Measurements from ENCODE around the gene TMEM106B.

Gene TMEM106B

DNA sequence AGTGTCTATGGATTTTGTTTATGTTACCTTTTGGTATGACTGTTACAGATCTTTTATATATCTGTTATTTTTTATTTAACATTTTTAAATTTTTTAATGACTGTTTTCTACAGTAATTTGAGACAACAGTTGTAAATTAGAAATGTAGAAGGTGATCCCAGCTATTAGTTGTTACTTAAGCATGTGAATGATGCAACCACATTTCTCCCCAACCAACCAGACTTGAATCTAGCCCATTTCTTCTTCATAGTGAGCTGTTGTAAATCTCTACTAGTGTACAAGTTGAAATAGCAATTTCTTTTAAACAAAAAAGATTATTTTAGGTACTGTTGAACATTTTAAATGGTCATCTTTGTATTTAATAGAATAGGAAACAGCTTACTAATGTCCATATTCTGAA, 18.0 kb downstream of the TMEM106B start:
- DNase-seq, result no peak

DNA sequence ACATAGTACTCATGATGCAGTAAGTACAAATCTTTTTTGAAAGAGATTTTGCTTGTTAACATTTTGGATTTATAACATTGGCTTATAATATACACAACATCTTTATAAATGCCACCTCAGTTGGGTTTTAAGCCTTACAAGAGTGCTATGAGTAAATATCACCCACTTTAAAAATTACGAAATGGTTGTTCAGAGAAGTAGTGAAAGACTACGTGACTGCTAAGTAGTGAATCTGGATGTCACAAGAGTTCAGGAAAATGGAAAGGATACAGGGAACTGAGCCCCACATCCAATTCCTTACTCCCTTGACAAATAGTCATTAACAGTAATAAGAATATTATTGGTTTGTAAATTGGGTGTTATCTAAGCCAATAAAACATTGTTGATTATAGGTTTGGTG, 20.0 kb downstream of the TMEM106B start:
- DNase-seq, result no peak

DNA sequence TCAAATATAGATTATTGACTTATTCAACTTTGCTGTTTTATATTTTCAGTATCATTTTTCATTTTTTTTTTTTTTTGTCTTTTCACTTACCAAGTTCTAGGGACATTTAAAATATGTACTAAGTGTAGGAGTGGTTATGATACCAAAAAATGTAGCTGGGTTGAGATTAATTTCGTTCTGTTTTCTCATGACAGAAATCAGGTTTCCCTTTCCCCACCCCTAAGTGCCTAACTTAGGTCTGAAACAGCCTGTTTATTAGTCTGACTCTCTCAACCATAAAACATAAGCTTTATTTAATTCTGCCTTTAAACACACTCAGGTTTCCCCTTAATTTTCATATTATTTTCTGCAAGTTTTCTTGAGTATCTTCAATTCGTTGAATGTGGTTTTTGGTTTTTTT, 22.1 kb downstream of the TMEM106B start:
- DNase-seq, result no peak

DNA sequence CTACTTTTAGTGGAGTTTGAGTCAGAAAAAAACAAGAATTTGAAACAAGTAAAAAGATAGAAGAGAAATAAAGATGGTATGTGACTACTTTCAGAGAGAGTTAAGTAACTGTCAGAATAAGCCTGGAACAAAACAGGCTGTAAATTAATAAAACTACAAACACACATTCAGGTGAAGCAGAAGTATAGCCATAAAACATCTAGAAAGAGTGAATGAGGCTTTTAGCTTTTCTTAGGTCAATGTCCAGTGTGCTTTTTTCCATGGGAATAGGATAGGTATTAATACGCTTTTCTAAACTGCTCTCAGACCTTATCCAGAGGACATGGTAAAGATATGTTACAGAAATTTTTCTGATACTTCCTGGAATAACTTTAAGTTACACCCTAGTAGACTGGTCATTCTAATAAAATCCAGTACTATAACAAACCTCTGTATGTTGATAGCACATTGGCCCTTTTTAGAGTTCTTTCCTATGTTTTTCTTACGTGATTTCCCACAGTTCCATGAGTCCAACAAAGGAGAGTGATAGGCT, 23.3 kb downstream of the TMEM106B start:
- DNase-seq, result no peak

DNA sequence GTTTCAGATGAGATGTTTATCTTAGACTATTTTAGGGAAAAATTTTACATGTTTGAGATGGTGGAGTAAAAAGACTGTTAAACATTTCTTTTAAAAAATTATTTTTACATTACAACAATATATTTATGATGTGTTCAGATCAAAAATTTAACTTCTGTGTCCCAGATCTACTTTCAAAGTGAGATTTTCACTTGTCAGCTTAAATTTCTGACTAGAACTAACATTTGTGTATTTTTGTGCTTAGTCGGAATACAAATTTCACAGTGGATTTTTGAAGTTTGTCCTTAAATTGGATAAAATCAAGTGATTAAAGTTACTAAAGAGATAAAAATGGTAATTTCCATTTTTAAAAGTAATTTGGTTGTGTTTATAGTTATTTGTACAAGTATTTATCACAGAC, 24.9 kb downstream of the TMEM106B start:
- DNase-seq, result no peak

DNA sequence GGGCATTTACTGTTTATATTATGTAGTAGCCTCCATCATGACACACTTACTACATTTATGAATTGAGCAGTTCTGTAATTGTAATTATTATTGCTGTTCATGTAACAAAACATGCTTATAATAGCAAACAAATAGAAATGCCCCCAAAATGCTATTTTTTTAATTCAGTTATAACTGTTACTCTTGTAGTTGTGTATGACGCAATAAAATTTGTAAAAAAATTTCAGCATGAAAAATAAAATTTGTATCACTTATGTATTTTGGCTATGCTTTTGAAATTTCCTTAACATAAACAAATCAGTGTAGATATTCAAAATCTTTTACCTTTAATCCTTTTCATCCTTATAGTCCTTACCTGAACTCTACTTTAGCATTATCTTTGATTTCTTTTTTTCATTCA, 25.9 kb downstream of the TMEM106B start:
- DNase-seq, result no peak

DNA sequence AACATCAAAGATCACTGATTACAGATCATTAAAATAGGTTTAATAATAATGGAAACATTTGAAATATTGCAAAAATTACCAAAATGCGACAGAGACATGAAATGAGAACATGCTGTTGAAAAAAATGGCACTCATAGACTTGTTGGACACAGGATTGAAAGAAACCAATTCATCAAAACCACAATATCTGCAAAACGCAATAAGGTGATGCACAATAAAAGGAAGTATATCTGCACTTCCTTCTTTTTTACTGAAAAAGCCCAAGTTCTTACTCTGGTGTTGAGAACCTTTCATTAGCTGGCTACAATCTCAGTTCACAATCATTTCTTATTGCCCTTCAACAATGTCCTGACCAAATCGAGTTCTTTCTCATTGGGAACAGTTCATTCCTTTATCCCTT, 28.7 kb downstream of the TMEM106B start:
- DNase-seq, result no peak

DNA sequence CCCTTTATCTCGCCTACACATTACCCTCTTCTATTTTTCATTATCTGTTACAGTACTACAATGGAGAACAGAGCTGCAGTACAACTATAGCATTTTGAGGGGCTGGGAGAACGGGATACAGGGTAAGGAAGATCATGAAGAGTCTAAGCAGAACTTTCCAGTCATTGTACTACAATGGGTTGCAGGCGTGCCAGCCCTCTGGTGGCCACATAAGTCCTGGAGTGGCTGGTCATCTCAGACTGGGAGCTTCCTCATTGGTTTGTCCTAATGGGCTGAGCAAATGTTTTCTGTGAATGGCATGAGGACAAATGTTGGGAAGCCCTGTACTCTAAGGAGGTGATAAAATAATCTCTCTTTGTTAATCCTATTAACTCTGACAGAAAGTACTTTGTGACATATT, 33.0 kb downstream of the TMEM106B start:
- no peak for DNase-seq

DNA sequence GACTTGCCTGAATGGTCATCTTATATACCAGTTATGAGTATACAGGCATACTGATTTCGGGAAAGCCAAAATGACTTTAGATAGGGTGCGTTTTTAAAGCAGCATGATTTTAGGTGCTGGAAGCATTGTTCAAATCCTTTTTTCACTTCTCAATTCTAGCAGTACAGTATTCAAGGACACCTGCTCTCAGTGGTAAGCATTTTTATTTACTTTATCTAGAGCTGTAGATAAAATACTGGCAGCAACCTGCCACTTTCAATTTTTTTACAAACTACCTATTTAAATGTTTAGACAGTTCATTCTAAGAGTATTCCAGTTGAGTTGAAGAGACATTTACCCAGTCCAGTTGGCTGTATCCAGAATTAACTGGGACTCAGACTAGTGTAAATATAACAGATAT, 33.6 kb downstream of the TMEM106B start:
- no peak for DNase-seq

DNA sequence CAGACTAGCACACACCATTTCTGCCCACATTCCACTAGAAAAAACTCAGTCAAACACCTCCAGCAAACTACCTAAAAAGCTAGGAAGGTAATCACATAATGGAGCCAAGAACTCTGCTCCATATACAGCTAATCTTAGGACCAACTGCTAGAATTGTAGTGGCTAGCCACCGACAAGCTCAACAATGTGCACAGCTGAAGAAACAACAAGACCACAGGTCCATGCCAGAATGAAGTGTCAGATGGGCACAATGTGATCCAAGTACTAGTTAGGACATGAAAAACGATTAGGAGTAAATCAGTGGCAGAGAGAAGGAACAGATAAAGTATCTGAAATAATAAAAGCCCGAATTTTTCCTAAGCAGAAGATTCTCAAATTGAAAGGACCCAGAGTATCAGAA, 38.6 kb downstream of the TMEM106B start:
- no peak for DNase-seq

DNA sequence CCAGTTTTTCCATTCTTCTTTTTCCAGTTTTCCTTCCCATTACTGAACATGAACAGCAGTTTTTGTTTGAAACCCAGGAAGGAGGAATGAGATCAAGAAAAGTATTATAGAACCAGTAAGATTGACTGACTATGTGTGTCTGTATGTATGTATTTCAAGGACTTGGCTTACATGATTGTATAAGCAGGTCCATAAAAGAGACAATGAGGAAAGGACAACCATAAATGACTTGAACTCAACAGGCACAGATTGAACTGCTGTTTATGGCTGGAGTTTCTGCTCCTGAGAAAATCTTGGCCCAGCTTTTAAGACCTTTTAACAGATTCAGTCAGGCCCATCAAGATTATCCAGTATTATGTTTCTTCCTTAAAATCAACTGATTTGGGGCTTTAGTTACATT, 39.1 kb downstream of the TMEM106B start:
- DNase-seq, result no peak

DNA sequence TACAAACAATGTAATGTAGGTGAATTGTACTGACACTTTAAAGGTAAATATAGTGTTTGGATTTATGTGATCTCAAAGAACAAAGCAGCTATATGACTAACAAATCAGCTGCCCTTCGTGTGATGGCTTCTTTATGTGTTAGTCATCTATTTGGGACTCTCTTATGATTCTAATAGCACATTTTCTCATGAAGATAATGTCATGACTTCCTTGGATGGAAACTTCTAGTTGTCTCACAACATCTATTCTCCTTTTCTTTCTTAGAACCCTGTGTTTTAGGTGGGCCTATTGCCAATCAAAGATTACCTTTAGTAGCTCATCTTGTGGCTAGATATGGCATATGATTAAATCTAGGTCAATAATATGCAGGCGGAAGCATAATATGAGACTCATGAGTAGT, 45.0 kb downstream of the TMEM106B start:
- DNase-seq, result no peak

DNA sequence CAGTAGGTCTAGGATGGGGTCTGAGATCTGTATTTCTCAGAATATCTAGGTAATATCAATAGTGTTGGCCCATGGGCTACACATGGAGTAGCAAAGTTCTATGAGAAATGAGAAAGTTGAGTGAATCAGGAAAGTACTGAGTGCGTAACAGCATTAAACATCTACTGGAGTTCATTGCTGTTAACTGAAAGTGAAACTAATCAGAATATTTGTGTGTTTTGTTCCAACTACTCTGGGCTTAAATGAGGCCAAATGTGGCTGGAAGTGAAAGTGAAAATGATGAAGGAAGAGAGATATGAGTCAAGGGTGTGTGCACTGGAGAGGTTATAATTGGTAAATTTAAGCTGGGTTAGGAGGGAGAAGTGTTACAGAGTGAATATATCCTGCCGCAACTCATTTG, 46.5 kb downstream of the TMEM106B start:
- no peak for DNase-seq

DNA sequence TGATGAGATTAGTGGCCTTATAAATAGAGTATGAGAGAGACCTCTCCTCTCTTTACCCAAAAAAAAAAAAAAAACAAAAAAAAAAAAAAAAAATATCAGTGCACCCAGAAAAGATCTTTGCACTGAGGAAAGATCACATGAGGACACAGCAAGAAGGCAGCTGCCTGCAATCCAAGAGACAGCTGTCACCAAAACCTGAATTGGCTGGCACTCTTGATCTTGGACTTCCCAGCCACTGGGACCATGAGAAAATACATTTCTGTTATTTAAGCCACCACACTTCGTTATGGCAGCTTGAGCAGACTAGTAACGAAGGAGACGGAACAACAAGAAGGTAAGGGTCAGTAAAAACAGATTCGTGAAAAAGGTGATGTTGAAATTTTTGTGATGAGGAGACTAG, 47.0 kb downstream of the TMEM106B start:
- DNase-seq, result no peak

DNA sequence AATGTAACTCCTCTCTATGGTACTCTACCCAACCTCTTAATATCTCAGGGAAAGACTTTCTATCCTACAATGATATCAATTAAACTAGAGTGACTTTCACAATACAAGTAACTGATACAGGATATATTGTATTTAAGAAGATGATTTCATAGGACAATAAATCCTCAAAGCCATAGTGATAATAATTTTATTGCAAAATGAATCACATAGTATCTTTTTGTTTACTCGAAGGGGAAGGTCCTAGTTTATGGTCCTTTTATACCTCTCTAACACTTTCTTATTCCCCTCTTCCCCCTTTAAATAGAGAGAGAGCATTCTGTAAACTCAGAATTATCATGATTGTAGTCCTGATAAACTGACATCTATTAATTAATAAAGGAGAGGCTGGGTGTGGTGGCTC, 56.4 kb downstream of the TMEM106B start:
- DNase-seq, result no peak

DNA sequence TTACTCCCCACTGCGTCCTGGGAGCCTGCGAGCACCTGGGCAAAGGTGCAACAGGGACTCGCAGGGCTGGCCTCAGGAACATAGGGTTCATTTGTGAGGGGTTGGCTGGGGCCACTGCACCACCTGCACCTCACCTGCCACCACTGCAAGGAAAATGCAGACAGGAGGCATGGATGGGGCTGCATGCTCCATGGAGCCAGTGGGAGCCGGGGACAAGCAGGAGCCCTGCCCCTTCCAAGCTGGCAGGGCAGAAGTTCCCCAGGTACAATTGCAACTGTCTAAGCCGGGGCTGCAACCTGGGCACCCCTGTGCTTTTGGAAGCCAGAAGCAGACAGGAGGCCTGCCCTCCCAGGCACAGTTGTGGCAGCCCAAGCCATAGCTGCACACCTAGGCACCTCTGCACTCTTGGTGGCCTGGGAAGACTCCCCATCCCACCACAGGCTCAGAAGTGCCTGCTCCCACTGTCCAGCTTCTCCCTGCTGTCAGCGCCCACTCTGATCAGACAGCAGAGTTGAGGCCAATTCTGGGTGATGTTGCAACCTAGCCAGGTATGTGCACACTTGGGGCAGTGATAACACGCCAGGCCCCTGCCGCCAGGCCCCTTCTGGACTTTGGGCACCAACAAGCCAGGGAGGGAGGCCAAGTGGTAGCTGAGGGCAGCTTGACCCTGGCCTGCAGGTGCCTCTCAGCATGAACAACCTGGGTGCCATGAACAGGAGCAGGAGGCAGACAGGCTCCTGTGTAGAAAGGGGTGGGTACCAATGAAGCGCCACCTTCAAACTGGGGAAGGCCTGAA, 58.2 kb downstream of the TMEM106B start:
- no peak for DNase-seq

DNA sequence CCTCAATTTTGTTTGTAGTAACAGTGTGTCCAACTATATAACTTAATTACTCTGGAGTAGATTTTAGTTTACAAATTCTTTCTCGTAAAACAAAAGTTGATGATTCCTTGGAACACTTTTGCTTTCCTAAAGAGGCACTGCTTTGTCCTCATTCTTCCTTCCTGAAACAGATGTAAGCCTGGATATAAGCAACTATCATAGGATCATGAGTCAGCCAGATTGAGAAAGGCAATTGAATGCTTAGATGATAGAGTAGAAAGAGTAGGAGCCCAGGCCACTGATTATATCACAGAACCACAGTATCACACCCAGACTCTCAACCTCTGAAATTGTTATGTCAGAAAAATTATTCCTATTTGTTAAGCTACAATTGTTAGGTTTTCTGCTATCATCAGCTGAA, 69.9 kb downstream of the TMEM106B start:
- no peak for DNase-seq

DNA sequence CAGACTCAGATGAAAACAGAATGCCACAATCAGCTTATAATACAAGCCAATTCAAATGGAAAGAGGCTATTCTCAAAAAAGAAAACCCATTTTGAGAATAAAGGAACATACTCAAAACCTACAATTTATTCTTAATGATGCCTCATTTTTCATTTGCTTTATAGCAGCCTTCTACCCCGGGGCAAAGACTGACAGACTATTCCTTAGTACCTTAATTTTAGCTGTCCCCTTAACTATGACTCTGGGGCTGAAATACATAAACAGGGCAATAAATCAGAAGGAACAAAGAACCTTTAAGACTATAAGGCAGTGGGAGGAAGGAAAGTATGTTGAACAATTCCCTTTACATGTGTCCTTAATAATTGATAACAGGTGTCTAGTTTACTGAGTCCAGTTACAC, 76.8 kb downstream of the TMEM106B start:
- DNase-seq, result no peak

DNA sequence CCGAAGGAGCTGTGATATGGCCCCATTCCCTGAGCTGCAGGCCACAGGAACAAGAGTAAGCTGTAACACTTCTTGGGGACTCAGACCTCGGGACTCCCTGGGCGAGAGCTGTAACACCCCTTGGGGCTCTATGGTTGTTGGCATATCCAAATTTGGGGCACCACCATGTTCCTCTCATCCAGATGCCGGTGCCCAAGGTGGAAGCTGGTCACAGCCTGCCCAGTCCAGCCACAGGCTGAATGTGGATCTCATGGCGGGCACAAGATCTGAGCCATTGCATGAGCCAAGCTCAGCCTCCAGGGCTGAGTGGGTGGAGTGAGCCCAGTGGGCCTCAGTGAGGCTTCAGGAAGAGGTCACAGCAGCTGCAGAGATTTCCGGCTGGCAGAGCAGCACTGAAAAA, 78.9 kb downstream of the TMEM106B start:
- no peak for DNase-seq

DNA sequence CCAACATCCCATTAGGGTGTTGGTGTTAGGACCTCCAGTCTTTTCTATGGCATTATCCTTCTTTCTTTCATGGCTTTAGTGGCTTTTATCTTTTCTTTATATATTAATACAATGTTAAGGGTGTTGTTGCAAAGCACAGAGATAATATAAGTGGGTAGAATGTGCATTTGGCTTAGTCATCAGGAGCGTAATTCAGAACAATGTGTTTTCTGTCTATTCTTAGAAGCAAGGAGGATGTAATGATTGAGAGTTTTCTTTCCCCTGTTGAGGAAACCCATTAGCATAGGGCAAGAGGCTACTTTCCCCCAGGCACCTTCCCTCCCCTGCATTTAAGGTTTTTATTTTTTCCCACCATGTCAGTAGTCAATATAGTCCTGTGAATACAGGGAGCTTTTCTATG, 79.7 kb downstream of the TMEM106B start:
- no peak for DNase-seq

DNA sequence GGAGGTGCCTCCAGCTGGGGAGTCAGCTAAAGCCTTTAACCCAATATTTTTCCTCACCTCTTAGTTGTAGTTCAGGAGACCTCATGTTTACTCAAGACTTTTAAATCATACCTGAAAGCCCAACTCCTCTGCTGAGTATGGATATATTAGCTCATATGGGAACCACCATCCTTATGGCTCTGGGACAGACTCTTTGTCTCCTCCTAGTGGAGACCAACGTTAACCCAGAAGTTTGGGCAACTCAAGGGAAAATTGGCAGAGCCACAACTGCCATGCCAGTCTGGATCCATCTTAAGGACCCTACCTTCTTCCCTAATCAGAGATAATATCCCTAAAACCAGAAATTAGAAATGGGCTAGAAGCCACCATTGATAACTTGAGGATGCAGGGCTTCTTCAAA, 80.8 kb downstream of the TMEM106B start:
- no peak for DNase-seq

Measured in stimulated activated CD4-positive, alpha-beta T cell treated with anti-CD3 and anti-CD28 coated beads, Interleukin-2, amount 100 ng/mL, for 48 hours (primary cell).